Endothelial cell of umbilical vein (primary cell): ENCODE results near the gene SLC44A3. TPM values are rescaled to one million over a fixed set of nuclear protein-coding genes. Genes with fewer than 3 reads are reported as not detected.

Experiments
- BruUV-seq: library from RNA; stranded (reverse); fragments of 400-500 nt; replicated peaks from 2 replicates; lab custom pipeline; 2021; lab: Mats Ljungman, UMichigan
- CTCF ChIA-PET: fragments of 300-600, 350-600 bp; sonication (Branson Sonifier 250); formaldehyde crosslinking; loops from one replicate; lab custom pipeline; 2021; ENCODE audit warnings: antibody characterized with exemption, inconsistent platforms; lab: Charles Lee
- POLR2A ChIA-PET: fragments of 300-600, 350-600 bp; sonication (Branson Sonifier 250); formaldehyde crosslinking; loops from one replicate; lab custom pipeline; 2021; ENCODE audit warnings: antibody characterized with exemption, inconsistent platforms; lab: Charles Lee
- DNase-seq: peaks from one replicate; pipeline ENCODE4 v3.0.0-alpha.2; 2011; ENCODE audit warnings: low read depth, low spot score
- FAIRE-seq: peaks from 2 replicates; lab custom pipeline; 2011; peaks lifted over from hg19 to GRCh38; lab: Jason Lieb, UNC
- H2AFZ ChIP-seq: 2 replicates; pipeline ENCODE4 v1.6.0; 2012; ENCODE audit warnings: low read depth, low read length, control low read depth, inconsistent platforms
- H3K27ac ChIP-seq: 2 replicates; pipeline ENCODE4 v1.5.1; 2011; ENCODE audit warnings: low read depth, mild to moderate bottlenecking, control low read depth, low read length, moderate library complexity; ENCODE audit not compliant: insufficient read depth
- H3K27me3 ChIP-seq, 2 experiments: 2 replicates each; pipeline versions ENCODE4 v1.6.0 to v1.6.1; 2011; ENCODE audit warnings: low read length in 2 of 2, mixed read lengths in 1 of 2; ENCODE audit not compliant: control insufficient read depth in 2 of 2, insufficient read depth in 2 of 2
- H3K36me3 ChIP-seq, 2 experiments: 2 replicates in 1 of 2; 3 replicates in 1 of 2; pipeline ENCODE4 v1.5.1; 2011; ENCODE audit warnings: low read length in 2 of 2, mild to moderate bottlenecking in 1 of 2, moderate library complexity in 1 of 2; ENCODE audit not compliant: control insufficient read depth in 2 of 2, insufficient read depth in 2 of 2; ENCODE audit errors: extremely low read depth in 1 of 2
- H3K4me1 ChIP-seq: 3 replicates; pipeline ENCODE4 v1.5.1; 2011; ENCODE audit warnings: mild to moderate bottlenecking, low read length; ENCODE audit not compliant: control insufficient read depth, insufficient read depth; ENCODE audit errors: extremely low read depth
- H3K4me2 ChIP-seq: 2 replicates; pipeline ENCODE4 v1.6.1; 2011; ENCODE audit warnings: low read length, control low read depth, mixed read lengths; ENCODE audit not compliant: insufficient read depth
- H3K4me3 ChIP-seq, 3 experiments: fragments of 200-600 bp in 1 of 3; sonication (generic), shearing (Covaris generic) in 1 of 3; replicated peaks in 1 of 3; 2 replicates each; pipeline ENCODE4 v1.5.1; 2011 to 2016; ENCODE audit warnings: control low read depth in 3 of 3, low read length in 3 of 3, mild to moderate bottlenecking in 2 of 3, inconsistent platforms in 1 of 3, low read depth in 1 of 3, moderate library complexity in 1 of 3; ENCODE audit not compliant: insufficient read depth in 1 of 3
- H3K79me2 ChIP-seq: 2 replicates; pipeline ENCODE4 v1.6.0; 2012; ENCODE audit warnings: low read length, inconsistent platforms; ENCODE audit not compliant: control insufficient read depth, insufficient read depth
- H3K9ac ChIP-seq: replicated peaks from 2 replicates; pipeline ENCODE3; 2011; ENCODE audit warnings: low read length, control low read depth; ENCODE audit not compliant: insufficient read depth; ENCODE audit errors: extremely low read depth
- H3K9me1 ChIP-seq: replicated peaks from 3 replicates; pipeline ENCODE4 v1.6.0; 2011; ENCODE audit warnings: mild to moderate bottlenecking, low read length; ENCODE audit not compliant: control insufficient read depth, insufficient read depth; ENCODE audit errors: extremely low read depth
- H3K9me3 ChIP-seq: replicated peaks from 2 replicates; pipeline ENCODE4 v1.5.1; 2012; ENCODE audit warnings: low read length, inconsistent platforms; ENCODE audit not compliant: control insufficient read depth, insufficient read depth
- H4K20me1 ChIP-seq: replicated peaks from 2 replicates; pipeline ENCODE3; 2011; ENCODE audit warnings: mild to moderate bottlenecking, low read length; ENCODE audit not compliant: control insufficient read depth, insufficient read depth; ENCODE audit errors: extremely low read depth
- dilution Hi-C: fragments of 300-500 bp; cut with MboI; formaldehyde crosslinking; loops from one replicate; pipeline ENCODE4 v1.15.0; 2019; ENCODE audit warnings: low sequenced_read_pairs; ENCODE audit not compliant: extremely low pct_ligation_motif_present
- intact Hi-C: fragments of 100-400 bp; cut with micrococcal nuclease; formaldehyde crosslinking; loops from one replicate; pipeline ENCODE4 v1.10.0; 2022
- polyA plus RNA-seq, 4 experiments: library from polyadenylated mRNA; depleted of rRNA in 3 of 4; stranded (reverse) in 3 of 4; unstranded in 1 of 4; fragments of >200 nt; gene quantifications; 2 replicates each; pipeline versions ENCODE4 v1.2.1 to v1.2.3, GENCODE V29; 2011 to 2012; ENCODE audit warnings: missing spikeins in 1 of 4
- total RNA-seq: library from RNA; stranded (reverse); gene quantifications from 2 replicates; pipeline ENCODE4 v1.2.3, GENCODE V29; 2021
- TF ChIP-seq, protein P1 (sequence below), 2 donors: IDR thresholded peaks; 1 replicate in 1 of 2; 2 replicates in 1 of 2; pipeline ENCODE4 v1.5.1; 2011; ENCODE audit warnings: low read length in 2 of 2, mild to moderate bottlenecking in 2 of 2, moderate library complexity in 2 of 2, control low read depth in 1 of 2, inconsistent platforms in 1 of 2, low read depth in 1 of 2; ENCODE audit not compliant: insufficient read depth in 1 of 2; ENCODE audit errors: extremely low read depth in 1 of 2

SLC44A3 gene
- total and polyA plus RNA-seq, 2 donors (not counting 3 experiments of a cell fraction or from before 2014, with no cell fraction given) = 0.29 to 0.42 TPM

DNA sequence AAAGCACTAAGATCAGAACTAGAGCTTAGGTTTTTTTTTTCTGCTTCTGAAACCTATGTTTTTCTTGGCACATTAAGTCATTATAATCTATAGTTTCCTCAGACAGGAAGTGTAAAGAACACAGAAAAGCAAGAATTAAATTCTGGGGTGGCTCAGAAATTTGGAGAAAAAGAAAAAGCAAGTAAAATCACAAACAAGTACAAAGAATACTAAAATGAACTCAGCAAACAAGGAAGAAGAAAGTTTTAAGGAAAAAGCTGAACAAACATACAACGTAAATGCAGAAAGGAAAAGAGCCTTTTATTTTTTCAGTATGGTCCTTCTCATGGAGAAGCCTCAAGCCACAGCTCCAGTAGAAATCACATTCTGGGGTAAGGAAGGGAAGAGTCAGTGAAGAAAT is 115.3 kb downstream of the SLC44A3 start:
- CTCF ChIA-PET = interaction anchor here (1.1 to 4.0 kb wide), 9 partner anchors 8 to 108 kb away, joined by 4 to 35 read pairs (median 6); partner anchors contain the start of gene CNN3
- peak overlapping the region; percentile 54 for H3K27ac ChIP-seq

More for the DNA sequence above, 115.3 kb downstream of the SLC44A3 start:
- no peaks in the 10 kb centered on the region for H4K20me1 ChIP-seq
- H2AFZ ChIP-seq = no peak overlapping the region
- peak; percentile 49 for FAIRE-seq
- TF ChIP-seq, protein P1, sequence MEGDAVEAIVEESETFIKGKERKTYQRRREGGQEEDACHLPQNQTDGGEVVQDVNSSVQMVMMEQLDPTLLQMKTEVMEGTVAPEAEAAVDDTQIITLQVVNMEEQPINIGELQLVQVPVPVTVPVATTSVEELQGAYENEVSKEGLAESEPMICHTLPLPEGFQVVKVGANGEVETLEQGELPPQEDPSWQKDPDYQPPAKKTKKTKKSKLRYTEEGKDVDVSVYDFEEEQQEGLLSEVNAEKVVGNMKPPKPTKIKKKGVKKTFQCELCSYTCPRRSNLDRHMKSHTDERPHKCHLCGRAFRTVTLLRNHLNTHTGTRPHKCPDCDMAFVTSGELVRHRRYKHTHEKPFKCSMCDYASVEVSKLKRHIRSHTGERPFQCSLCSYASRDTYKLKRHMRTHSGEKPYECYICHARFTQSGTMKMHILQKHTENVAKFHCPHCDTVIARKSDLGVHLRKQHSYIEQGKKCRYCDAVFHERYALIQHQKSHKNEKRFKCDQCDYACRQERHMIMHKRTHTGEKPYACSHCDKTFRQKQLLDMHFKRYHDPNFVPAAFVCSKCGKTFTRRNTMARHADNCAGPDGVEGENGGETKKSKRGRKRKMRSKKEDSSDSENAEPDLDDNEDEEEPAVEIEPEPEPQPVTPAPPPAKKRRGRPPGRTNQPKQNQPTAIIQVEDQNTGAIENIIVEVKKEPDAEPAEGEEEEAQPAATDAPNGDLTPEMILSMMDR (IDR thresholded peaks at IDR 0.05; ENCODE audit: extremely low read depth in 1 of 2, insufficient read depth in 1 of 2, low read depth in 1 of 2, low read length in 2 of 2) = no peak
- POLR2A ChIA-PET = interaction anchor here (0.6 kb wide), 1 partner anchor 27 kb away, joined by 3 read pairs; no protein-coding TSS in a partner anchor
- peaks cover 35% of the 10 kb centered on the region for H3K4me1 ChIP-seq
- no TSS peak for BruUV-seq
- intact Hi-C loops = loop anchor here (1.0 kb wide), 1 partner anchor 8 kb away; the partner anchor contains the start of gene CNN3
- no peaks in the 10 kb centered on the region for H3K27me3 ChIP-seq
- H3K4me2 ChIP-seq = peak overlapping the region; percentile 89
- no peaks in the 10 kb centered on the region for H3K79me2 ChIP-seq
- dilution Hi-C loops = no loop called here
- H3K4me3 ChIP-seq = no peak overlapping the region
- peak overlapping the region; percentile 24 for H3K9ac ChIP-seq
- no peaks in the 10 kb centered on the region for H3K9me1 ChIP-seq
- no peaks in the 10 kb centered on the region for H3K36me3 ChIP-seq
- peak; percentile 83 for DNase-seq
- H3K9me3 ChIP-seq = no peaks in the 10 kb centered on the region
